NCI-H2196 treated with DMSO at 0.1 percent for 48 hours (cell line): Measurements from ENCODE around the gene RAB43.
A peak's percentile ranks its signal among the peaks of the same experiment; 100 is the strongest.

Source experiments
- DNase-seq: peaks from one replicate; lab custom pipeline; 2025; ENCODE audit not compliant: unreplicated experiment; lab: John Stamatoyannopoulos, UW

The RAB43 gene

GRCh38 chr3:129061888-129062834 is 59.4 kb downstream of the RAB43 start:
- DNase-seq: no peak

GRCh38 chr3:129061023-129061887 is 60.3 kb downstream of the RAB43 start:
- DNase-seq: no peak

DNA sequence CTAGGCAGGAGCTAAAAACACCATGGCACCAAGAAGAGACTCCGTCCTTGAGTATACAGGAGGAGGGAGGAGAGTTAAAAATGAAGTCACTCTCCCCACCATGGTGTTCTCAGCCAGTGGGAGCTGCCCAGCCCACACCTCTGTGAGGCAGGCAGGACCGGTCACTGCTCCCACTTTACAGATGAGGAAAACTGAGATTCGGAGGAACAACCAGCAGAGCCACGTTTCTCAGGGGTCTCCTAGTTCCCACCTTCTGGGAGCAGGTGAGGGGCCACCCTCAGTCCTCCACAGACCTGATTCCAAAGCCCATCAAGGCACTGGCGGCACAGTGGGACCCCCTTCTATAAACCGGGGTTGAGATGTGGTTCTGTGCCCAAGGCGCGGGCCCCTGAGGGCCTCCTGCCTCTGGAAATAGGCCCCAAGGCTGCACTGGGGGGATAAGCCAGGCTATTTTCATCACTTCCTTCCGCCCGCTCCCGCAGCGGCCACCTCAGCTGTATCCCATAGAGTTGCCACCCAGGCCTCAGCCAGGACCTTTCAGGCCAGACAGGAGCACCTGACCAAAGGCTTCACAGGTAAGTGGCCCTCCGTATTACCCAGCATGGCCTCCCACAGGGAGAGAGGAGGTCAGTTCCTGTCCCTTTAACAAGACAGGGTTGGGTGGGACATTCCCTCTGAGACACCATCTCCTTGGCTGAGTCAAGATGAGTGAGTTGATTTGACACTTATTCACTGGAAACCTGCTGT is 61.2 kb downstream of the RAB43 start, which contains the start of gene GP9:
GP9 (plus strand) TSS at position 504 of the 747 bp plus-strand sequence. CDS start 961 bp downstream, outside the sequence.
- DNase-seq: no peak

DNA sequence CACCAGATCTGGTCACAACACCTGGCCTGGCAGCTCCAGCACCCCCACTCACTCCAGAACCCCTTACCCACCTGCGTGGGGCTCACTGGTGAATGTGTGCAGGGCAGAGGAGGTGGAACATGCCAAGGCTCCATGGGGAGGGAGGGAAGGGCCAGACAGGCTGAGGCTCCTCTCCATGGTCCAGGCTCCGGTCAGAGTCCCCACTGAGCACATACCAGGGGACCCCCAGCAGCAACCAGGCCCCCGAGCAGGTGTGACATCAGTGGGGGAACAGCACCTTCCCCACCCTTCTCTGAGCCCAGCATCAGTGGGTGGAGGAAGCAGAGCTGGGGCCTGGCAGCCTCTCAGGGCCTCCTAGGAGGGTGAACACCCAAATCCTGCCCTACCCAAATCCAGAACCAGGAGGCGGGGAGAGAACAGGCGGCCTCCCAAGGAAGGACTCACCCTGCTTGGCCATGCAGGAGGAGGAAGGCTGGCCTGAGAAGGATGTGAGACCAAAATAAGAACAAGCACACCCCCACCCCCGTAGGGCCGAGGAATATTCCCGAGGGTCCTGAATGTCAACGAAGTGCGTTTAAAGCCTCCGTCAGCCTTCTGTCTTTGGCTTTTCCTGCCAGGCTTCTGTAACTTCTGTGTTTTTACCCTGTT is 62.2 kb downstream of the RAB43 start:
- DNase-seq: no peak

- DNase-seq: peak; percentile 85
Observed at GRCh38 chr3:129058441-129059200, 63.0 kb downstream of the RAB43 start.

- no peak for DNase-seq
Observed at GRCh38 chr3:129057249-129057648, 64.4 kb downstream of the RAB43 start.

- no peak for DNase-seq
Observed at GRCh38 chr3:129056451-129057173, 65.0 kb downstream of the RAB43 start.

DNA sequence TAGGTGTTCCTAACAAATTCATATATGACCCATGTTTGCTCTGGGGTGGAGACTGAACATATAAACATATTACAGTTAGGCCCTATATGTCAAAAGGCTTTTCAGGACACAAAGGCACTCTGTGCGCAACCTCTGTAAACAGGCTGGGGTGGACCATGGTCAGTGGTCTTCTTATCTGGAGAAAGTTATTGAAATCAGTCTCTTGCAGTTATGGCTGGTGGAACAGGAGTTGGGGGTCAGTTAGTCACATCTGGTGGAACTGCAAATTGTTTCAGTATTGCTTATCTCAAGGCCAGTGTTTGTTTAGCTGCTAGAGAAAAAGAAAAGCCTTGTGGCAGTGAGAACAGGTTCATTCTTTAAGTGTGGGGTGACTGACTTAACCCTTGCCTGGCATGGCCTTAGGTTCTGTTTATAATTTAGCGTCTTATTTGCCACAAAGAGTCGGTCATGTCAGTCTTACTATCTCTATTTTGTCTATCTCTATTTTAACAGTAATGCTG is 66.9 kb downstream of the RAB43 start:
- DNase-seq: no peak

DNA sequence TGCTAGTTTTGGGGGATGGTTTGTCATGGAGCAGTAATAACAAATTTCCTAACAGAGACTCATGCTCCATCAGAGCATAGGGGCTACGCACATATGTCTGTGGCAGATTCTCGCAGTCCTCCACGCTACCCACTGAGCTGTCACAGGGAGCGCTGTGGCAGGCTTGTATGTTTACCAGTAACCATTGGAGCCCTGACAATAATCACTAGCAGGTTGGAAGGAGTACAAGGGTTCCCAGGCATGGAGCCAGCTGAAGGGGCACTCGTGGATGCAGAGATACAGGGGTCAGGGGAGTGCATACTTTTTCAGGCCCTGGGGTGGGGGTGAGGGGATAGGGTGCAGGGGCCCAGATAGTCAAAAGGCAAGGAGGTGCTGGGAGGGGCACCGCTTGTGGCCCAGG is 68.9 kb downstream of the RAB43 start:
- peak; percentile 72 for DNase-seq

DNA sequence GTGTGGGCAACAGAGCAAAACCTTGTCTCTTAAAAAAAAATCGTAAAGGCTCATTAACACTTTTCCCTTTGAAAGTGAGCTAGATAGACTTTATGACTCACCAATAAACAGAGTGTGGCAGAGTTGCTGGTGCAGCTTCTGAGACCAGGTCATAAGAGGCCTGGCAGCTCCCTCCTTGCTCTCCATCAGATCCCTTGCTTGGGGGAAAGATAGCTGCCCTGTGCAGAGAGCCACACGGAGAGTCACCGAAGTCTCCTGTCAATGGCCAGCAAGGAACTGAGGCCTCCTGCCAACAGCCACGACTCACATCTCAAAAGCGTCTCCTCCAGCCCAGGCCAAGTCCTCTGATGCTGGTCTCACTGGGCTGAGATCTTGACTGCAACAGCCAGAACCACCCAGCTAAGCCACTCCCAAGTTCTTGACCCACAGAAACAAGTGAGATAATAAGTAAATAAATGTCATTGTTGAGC is 69.7 kb downstream of the RAB43 start:
- peak; percentile 52 for DNase-seq

DNA sequence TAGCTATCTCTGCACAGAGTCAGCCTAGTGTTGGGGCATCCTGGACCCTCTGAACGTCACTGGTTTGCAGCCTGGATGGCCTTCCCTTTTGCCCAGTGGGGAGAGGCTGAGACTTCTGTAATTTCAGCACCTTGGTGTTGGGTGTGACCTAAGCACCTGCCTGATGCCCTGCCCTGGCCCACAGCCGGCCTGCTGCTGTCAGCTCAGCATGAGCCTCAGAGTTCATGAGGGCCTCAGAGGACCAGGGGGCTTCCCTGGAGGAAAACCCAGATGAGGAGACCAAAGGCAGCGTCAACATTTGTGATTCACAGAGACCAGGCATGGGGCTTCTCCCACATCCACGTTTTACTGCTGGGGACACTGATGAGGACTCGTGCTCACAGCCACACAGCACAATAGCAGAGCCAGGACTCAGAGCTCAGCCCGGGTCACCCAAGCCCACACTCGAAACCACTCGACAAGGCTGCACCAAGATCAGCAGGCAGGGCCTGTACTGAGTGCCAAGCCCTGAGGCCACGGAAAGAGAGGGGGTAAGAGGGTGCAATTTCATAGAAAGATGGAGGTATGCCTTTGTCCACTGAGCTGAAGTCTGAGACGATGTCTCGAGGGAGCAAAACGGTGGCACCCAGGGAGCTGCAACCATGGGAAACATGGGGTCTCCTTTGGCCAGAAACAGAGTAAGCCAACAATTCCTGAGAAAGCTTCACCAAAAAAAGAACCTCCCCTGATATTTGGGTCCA is 70.9 kb downstream of the RAB43 start:
- DNase-seq: no peak

DNA sequence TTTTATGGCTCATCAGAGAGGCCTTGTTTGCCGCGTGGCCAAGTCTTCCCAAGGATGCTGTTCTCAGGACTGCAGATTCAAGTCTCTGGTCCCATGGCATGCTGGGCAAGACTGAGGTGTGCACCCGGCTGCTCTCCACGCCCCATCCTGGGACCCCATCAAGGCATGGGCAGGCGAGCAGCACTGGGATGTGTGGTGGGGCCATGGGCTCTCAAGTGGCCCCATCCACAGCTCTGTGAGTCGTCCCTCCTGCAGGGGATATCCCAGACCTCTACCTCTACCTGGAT is 74.1 kb downstream of the RAB43 start:
- no peak for DNase-seq

DNA sequence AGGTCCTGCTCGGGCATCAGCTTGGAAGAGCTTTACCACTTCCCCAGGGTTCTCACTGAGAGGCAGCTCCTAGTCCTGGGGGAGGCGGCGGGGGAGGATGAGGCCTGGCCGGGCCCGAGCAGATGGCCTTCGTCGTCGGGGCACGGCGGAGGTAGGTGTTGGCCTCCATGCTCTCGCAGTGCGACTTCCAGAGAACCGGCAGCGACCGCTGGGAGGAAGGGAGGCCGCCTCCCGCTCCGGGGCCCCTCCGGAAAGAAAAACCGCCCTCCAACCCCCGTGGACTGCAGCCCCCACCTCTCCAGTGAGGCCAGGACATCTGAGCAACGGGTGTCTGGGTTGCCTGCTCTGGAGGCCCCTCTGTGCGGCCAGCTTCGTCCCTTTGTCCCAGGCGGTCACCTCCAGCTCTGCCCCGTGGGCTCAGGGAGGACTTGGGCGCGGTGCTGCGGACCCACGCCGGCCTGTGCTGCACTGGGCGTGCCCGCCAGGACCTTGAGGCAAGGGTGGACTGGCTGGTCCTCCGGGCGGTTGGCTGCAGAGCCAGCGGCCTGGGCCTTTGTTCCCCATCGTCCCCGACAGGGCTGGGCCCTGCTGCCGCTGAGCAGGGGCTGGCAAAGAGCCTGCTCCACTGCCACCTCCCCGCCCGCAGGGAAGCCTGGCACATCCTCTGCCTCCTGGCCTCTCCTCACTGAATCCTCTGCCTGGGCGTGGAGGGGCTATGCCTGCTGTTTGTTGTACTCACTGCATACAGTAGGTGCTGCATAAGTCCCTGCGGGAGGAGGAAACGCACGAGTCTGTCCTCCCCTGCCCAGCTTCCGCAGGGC is 74.7 kb downstream of the RAB43 start:
- no peak for DNase-seq

GRCh38 chr3:129046037-129046731 is 75.4 kb downstream of the RAB43 start:
- DNase-seq: no peak

- no peak for DNase-seq
Observed at GRCh38 chr3:129045675-129046036, 75.9 kb downstream of the RAB43 start.

DNA sequence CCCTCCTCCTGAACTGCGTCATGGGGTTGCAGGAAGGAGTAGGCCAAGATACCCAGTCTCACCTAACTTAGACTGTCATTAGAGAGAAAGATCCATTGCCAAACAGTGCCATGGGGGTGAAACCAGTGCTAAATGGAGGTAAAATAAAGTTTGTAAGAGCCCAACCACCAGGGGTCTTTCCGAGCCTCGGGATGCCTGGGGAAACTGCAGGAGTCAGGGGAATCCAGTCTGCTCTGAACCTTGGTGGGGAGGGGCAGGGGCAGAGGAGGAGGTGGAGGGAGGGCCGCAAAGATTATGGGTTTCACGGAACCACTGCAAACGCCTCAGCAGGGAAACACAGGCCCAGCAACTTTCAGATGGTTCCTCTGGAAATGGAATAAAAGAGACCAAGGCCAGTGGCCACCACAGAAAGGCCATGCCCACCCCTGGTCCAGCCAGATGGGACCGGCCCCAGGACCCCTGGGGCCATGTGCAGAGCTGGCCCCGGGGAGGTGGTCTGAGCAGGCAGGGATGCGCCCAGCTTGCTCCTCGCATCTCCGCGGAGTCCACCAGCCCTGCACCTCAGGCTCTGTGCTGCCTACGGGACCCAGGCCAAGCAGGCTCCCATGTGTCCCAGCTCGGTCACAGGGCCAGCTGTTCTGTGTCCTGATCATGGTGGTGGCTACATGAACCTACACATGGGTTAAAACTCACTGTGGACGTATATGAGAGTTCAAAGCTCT is 80.9 kb downstream of the RAB43 start:
- DNase-seq: no peak

GRCh38 chr3:129040039-129040336 is 81.6 kb downstream of the RAB43 start:
- no peak for DNase-seq
